Breast epithelium (tissue), 3 donors: ENCODE measurements around the gene C3.

Experiments
- CTCF ChIP-seq, 3 donors: fragments of 450-650 bp; IDR thresholded peaks; one replicate each; pipeline ENCODE4 v1.5.1; 2016 to 2017; ENCODE audit warnings: antibody characterized with exemption in 3 of 3, mild to moderate bottlenecking in 3 of 3, moderate library complexity in 3 of 3
- POLR2A ChIP-seq: fragments of 450-650 bp; IDR thresholded peaks from one replicate; pipeline ENCODE4 v1.6.1; 2016; ENCODE audit warnings: antibody characterized with exemption, mild to moderate bottlenecking, moderate library complexity

- TF ChIP-seq CTCF (IDR thresholded peaks at IDR 0.05) (no peak), POLR2A (peak; percentile 39)
These were observed 47.1 kb upstream of the C3 start, which contains the start of gene SH2D3A for GRCh38 chr19:6767357-6768235.
